ENCODE measurements around the gene SOAT2. TPM values are rescaled to one million over a fixed set of nuclear protein-coding genes. Genes with fewer than 3 reads are reported as not detected.
A peak's percentile ranks its signal among the peaks of the same experiment; 100 is the strongest.
"Not testable (repeated sequence)": the region's sequence is repeated elsewhere in the genome, so short reads cannot be mapped to it uniquely, and the experiment has no call there.

Gene SOAT2
- total RNA-seq, 1 experiment from 2014 or later, result not detected

DNA sequence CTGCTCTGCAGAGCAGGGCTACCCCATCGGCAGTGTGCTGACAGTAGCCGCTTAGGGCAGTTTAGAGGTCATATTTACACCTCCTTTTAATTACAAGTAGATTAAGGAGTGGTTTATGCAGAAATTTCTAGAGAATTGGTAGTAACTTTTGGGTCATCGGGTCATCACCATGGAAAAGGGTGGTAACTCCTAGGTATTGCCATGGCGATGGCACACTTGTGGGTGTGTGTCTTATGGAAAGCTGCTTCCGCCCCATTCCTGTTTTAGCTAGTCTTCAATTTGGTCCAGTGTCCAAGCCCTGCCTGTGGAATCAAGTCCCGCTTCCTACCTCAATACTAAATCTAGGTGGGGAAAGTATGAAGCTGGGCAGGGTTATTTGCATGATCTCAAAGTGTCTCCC, 47.8 kb downstream of the SOAT2 start:
- H3K36me3 ChIP-seq, result no peaks in the 10 kb centered on the region
- DNase-seq, result no peak
- no peaks in the 10 kb centered on the region for H3K27me3 ChIP-seq
- H3K4me3 ChIP-seq, result no peak overlapping the region
- no peaks in the 10 kb centered on the region for H3K9me3 ChIP-seq

DNA sequence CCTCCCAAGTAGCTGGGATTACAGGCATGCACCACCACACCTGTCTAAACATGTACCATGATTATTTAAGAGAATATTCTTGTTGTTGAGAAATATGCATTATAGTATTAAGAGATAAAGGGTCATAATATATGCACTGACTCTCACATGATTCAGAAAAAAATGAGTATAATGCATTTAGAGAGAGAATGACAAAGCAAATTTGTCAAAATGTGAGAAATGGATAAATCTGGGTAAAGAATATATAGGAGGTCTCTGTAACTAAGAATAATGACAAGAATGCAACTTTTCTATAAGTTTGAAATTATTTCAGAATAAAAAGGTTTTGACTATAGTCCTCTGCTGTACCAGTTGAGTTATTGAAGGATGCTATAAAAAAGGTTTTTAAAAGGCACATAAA, 49.1 kb downstream of the SOAT2 start:
- no peak for DNase-seq
- no peaks in the 10 kb centered on the region for H3K9me3 ChIP-seq
- no peaks in the 10 kb centered on the region for H3K27me3 ChIP-seq
- H3K4me3 ChIP-seq, result no peak overlapping the region
- no peaks in the 10 kb centered on the region for H3K36me3 ChIP-seq

DNA sequence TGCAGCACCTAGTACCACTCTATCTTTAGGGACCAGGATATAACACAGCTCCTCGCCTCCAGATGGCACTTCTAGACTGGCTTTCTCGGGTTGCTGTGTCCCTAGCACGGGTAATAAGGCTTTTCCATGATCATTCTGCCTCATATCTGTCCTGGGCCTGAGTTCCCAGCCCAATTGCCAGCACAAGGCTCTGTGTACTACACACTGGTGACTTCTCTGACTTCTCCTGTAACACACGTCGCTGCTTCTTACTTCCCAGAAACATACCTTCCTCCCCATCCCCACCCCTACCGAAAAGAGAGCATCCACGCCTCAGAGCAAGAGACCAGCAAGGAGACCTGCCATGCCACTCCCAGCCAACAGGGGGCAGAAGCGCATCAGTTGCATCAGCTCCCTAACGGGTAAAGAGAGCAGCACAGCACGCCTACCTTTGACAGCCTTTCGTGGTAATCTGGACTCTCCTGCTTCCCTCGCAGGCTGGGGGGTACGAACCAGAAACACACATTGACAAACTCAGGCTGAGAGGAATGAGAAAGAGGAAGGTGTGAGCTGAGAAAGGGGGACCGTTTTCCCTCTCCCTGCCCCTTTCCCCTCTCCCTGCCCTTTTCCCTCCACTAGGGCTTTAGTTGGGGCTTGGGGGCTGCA, 56.0 kb downstream of the SOAT2 start:
- H3K27me3 ChIP-seq, result no peaks in the 10 kb centered on the region

DNA sequence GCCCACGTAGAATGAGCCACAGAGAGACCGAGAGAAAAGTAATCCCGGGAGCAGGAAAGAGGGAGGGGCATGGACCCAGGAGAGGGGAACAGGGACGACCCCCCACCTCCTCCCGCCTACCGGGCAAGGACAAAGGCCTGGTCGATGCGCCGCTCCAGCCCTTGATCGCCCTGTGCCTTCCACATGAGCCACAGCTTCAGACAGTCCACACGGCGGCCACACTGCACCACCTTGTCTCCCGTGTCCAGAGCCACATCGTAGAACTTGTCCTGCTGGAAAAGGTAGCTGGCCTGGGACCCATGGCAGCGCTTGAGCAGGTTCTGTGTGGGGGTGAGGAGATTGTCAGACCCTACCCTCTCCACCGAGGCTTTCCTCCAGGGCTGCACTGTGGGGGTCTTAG, 56.7 kb downstream of the SOAT2 start:
- no peak overlapping the region for H3K4me3 ChIP-seq
- no peak for DNase-seq
- H3K36me3 ChIP-seq, result 0 out of 2 replicates have a peak, but pooled peaks cover 4% of the 10 kb centered on the region

More for the DNA sequence above, 56.0 kb downstream of the SOAT2 start:
- Histone ChIP-seq H3K36me3 (0 out of 2 replicates have a peak, but pooled peaks cover 4% of the 10 kb centered on the region), H3K4me3 (no peak overlapping the region), H3K9me3 (no peaks in the 10 kb centered on the region)
- DNase-seq, result peak; percentile 72

DNA sequence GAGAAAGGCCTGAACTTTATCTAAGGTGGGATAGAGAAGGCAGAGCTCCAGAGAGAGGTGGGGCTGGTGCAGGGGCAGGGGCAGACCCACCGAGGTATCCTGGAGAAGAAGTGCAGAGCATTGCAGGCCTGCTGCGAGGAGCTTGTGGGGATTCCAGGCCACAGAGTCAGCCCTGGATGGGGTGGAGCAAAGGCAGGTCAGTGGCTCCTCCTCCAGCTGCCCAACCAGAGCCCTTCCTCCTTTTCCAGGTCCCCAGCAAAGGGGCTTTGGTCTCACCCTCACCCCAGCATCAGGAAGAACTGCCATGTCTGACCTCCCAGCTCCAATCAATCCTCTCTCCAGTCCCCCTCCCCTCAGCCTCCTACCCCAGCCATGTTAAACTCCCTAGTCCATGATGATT, 57.4 kb downstream of the SOAT2 start:
- DNase-seq, result no peak
- Histone ChIP-seq H3K36me3 (0 out of 2 replicates have a peak, but pooled peaks cover 4% of the 10 kb centered on the region), H3K27me3 (no peaks in the 10 kb centered on the region), H3K4me3 (no peak overlapping the region), H3K9me3 (no peaks in the 10 kb centered on the region)

More for the DNA sequence above, 56.7 kb downstream of the SOAT2 start:
- no peaks in the 10 kb centered on the region for H3K9me3 ChIP-seq
- no peaks in the 10 kb centered on the region for H3K27me3 ChIP-seq

DNA sequence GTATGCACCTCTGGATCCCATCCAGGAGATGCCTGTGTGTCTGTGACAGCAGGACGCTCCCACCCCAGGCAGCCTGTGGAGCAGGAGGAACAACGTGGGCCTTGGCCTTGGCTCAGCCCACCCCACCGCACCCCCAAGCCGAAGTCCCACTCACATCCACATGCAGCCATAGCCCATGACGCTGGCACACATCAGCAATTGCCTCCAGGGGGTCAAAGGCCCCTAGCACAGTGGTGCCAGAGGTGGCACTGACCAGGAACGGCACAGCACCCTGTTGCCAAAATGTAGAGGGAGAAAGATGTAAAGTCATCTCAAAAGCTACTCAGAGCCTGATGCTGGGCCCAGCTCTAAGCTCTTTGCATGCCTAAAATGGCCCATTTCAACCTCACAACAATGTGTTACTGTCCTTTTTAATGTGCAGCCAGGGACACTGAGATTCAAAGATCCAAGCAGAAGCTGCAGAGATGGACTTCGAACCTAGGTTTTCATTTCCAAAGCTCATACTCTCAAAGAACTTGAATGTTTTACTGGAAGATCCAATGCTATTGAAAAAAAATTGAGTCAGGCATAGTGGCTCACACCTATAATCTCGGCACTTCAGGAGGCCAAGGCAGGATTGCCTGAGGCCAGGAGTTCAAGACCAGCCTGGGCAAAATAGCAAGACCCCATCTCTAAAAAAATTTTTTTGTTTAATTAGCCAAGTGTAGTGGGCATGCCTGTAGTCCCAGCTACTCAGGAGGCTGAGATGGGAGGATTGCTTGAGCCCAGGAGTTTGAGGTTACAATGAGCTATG, 58.0 kb downstream of the SOAT2 start:
- Histone ChIP-seq H3K27me3 (no peaks in the 10 kb centered on the region), H3K4me3 (no peak overlapping the region), H3K36me3 (0 out of 2 replicates have a peak, but pooled peaks cover 4% of the 10 kb centered on the region), H3K9me3 (no peaks in the 10 kb centered on the region)
- no peak for DNase-seq

DNA sequence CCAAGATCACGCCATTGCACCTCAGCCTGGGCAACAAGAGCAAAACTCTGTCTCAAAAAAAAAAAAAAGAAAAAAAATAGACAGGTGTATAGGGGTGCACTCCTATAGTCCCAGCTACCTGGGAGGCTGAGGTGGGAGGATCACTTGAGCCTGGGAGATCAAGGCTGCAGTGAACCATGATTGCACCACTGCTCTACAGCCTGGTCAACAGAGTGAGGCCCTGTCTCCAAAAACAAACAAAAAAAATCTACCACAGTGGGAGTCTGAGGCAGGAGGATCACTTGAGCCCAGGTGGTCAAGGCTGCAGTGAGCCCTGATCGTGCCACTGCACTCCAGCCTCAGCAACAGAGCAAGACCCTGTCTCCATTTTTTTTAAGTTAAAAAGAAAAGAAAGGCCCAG, 59.7 kb downstream of the SOAT2 start:
- not testable (repeated sequence) for H3K9me3 ChIP-seq, DNase-seq, H3K36me3 ChIP-seq, H3K4me3 ChIP-seq, H3K27me3 ChIP-seq

DNA sequence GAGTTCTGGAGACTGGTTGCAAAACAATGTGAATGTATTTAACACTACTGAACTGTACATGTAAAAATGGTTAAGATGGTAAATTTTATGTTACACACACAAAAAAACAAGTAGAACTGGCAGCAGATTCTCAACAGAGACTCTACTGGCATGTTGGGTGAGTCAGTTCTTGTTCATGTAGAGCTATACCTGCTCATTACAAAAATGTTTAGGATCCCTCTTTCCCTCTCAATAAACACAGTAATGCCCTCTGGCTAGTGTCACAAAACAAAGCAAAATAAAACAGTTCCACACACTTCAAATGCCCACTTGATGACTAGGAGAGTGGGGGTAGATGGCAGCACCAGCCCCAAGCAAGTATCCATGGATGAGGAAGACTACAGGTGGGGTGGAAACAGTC, 63.6 kb downstream of the SOAT2 start:
- Histone ChIP-seq H3K36me3 (no peaks in the 10 kb centered on the region), H3K9me3 (no peaks in the 10 kb centered on the region), H3K4me3 (no peak overlapping the region), H3K27me3 (no peaks in the 10 kb centered on the region)
- no peak for DNase-seq

DNA sequence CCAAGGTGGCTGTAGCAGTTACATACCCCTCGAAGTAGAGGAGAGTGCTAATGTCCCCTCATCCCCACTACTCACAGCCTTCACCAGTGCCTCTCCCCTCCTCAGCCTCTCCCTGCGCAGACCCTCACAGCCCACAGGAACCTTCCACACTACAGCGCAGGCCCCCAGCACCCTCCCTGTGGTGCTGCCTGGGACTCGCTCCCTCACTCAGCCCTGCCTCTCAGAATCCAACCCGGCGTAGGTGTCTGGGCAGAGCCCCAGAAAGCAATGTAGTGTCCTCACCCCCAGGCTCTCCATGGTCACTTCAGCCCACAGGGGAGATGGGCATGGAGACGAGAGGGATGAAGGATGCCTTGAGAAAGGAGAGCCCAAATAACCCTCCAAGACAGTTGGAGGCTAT, 66.4 kb downstream of the SOAT2 start:
- H3K27me3 ChIP-seq, result no peaks in the 10 kb centered on the region

DNA sequence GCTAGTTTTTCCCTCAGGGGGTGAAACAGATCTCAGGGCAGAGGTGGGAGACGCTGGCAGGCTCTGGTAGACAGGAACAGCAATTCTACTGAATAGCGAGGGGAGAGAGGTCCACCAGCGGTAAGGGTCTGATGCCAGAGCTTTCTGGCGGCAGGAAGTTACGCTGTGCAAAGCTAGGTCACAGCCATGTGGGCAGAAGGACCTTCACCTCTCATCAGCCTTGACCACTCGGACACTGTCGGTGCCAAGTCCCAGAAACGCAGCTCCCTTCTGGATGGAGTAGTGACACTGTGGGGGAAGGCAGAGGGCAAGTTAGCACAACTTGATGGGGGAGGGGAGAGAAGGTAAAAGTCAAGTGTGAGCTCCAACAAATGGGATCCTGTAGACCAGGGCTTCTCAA, 66.9 kb downstream of the SOAT2 start:
- no peaks in the 10 kb centered on the region for H3K27me3 ChIP-seq
- no peak for DNase-seq
- H3K4me3 ChIP-seq, result no peak overlapping the region

More for the DNA sequence above, 66.4 kb downstream of the SOAT2 start:
- DNase-seq, result no peak
- H3K36me3 ChIP-seq, result no peaks in the 10 kb centered on the region
- H3K4me3 ChIP-seq, result no peak overlapping the region
- no peaks in the 10 kb centered on the region for H3K9me3 ChIP-seq

DNA sequence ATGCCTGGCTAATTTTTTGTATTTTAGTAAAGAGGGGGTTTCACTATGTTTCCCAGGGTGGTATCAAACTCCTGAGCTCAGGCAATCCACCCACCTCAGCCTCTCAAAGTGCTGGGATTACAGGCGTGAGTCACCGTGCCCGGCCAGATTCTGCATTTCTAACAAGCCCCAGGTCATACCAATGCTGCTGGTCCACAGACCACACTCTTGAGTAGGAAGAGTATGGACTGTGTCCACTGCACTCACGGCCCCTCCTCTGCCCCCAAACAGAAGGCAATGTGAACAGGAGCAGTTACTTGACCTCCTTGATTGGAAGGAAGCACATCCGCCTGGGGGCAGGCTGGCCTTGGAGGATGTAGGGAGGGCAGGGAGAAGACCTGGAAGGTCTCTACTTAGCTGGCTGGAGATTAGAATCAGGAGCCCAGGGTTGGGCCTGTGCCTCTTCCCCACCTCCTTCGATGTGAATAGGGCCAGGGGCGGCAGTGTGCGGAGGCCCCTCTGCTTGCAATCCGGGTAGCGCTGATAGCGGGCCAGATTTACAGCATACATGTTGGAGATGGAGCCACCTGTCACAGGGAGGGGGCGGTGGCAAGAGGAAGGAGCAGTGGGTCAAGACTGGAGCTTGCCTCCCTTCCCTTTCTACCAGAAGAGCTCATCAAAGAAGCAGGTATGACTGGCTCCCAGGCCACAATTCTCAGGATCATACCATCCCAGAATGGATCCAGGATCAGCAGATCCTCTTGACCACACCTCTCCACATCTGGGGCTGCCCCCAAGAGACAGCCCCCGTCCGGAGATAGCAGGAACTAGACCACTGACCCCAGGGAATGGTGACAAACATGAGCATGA, 67.8 kb downstream of the SOAT2 start:
- H3K27me3 ChIP-seq, result no peaks in the 10 kb centered on the region
- no peak for DNase-seq
- no peak overlapping the region for H3K4me3 ChIP-seq
- H3K9me3 ChIP-seq, result no peaks in the 10 kb centered on the region
- no peaks in the 10 kb centered on the region for H3K36me3 ChIP-seq

More for the DNA sequence above, 66.9 kb downstream of the SOAT2 start:
- Histone ChIP-seq H3K36me3 (no peaks in the 10 kb centered on the region), H3K9me3 (no peaks in the 10 kb centered on the region)

DNA sequence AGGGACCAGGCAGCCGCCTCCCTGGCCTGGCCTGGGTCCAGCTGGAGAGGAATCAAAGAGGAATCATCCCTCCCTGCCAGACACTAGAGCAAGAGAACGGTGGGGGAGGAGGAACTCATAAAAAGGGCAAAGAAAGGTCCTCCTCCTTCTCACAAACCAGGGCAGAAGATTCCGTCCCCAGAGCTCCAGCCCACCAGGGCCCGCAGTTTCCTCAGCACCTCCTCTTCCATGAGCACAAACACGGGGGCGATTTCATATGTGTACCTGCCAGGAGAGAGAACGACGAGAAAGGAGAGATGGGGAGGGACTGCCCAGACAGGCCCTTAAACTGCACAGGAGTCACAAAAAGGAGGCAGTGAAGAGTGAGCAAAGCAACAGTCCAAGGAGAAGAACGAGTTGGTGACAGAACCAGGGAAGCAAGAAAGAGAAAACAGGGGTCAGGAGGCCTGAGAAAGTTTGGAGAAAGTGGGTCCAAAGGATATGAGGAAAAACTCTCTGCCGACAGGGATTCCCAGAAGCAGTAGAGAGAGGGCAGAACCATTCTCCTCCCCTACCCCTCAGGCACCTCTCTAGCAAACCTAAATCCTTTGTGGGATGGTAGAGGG, 68.5 kb downstream of the SOAT2 start:
- no peak overlapping the region for H3K4me3 ChIP-seq
- no peak for DNase-seq
- no peaks in the 10 kb centered on the region for H3K36me3 ChIP-seq
- no peaks in the 10 kb centered on the region for H3K9me3 ChIP-seq
- H3K27me3 ChIP-seq, result no peaks in the 10 kb centered on the region

DNA sequence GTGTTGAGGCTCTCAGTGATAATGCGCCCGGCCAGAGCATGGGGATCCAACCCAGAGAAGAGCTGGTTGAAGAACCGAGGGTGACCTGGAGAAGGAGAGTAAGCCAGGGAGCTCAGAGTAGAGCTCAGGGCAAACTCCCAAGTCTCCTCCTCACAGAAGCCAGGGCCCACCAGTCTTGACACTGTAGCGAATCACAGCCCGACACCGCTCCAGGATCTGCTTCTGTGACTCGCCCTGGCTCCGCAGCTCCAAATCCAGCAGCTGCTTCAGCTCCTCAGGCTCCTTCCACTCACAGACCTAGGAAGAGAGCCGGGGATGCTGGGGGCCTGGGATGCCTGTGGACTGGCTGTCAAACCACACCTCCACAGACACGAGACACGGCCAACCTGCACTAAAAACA, 69.1 kb downstream of the SOAT2 start:
- Histone ChIP-seq H3K9me3 (no peaks in the 10 kb centered on the region), H3K36me3 (no peaks in the 10 kb centered on the region), H3K4me3 (no peak overlapping the region), H3K27me3 (no peaks in the 10 kb centered on the region)
- DNase-seq, result peak; percentile 66

DNA sequence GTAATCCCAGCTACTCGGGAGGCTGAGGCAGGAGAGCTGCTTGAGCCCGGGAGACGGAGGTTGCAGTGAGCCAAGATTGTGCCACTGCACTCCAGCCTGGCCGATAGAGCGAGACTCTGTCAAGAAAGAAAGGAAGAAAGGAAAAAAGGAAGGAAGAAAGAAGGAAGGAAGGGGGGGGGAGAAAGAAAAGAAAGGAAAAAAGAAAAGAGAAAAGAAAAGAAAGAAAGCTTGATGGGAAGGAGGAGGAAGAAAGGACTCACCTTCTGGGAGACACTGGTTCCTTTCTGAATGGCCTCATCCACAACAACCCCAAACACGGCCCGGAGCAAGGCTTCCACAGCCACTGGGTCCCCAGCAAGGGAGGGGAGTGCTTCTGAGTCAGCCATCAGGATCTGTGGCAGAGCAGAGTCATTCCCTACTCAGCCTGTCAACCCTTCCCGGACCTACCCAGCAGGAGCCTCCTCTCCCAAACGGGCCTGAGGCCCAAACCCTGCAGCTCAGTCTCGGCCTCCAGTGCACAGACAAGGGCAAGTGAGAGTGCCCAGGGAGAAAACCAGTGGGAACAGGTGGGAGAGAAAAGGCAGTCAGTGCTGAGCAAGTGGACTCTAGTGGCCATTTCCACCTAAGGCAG, 69.9 kb downstream of the SOAT2 start:
- Histone ChIP-seq H3K9me3 (no peaks in the 10 kb centered on the region), H3K4me3 (no peak overlapping the region), H3K36me3 (no peaks in the 10 kb centered on the region), H3K27me3 (no peaks in the 10 kb centered on the region)
- no peak for DNase-seq

Data from MG63 (cell line).